Spleen (tissue), 7 donors: ENCODE measurements around the gene MFAP2.

ENCODE experiments used
- CTCF ChIP-seq, 11 experiments: fragments of 200-600 bp in 7 of 11; fragments of 450-650 bp in 4 of 11; sonication (generic) in 4 of 11; IDR thresholded peaks in 8 of 11; conservative IDR thresholded peaks in 3 of 11; 1 replicate in 7 of 11; 2 replicates in 4 of 11; pipeline versions ENCODE4 v1.4.0 to v1.8.0; 2016 to 2021; ENCODE audit warnings: antibody characterized with exemption in 11 of 11, inconsistent platforms in 4 of 11, mild to moderate bottlenecking in 1 of 11
- POLR2A ChIP-seq, 3 donors: fragments of 450-650 bp; IDR thresholded peaks; one replicate each; pipeline ENCODE4 v1.5.1; 2017; ENCODE audit warnings: antibody characterized with exemption in 3 of 3, mild to moderate bottlenecking in 1 of 3
- POLR2AphosphoS5 ChIP-seq, 3 donors: sonication (generic); formaldehyde crosslinking; IDR thresholded peaks; one replicate each; pipeline ENCODE4 v1.5.1; 2017; ENCODE audit warnings: antibody characterized with exemption in 3 of 3
- donor health status: DM: no; HTN: no; CAD: no; lungs with moderate emphysema.
- donor health status: DM: no; HTN: no; CAD: no.
- donor health status: DM: no; HTN: no; CAD: no.

- TF ChIP-seq CTCF (IDR thresholded peaks at IDR 0.05 in 8 of 11, conservative IDR thresholded peaks at IDR 0.05 in 3 of 11) = no peak
- TF ChIP-seq POLR2A (IDR thresholded peaks at IDR 0.05) = no peak
- no peak for TF ChIP-seq POLR2AphosphoS5 (IDR thresholded peaks at IDR 0.05)
Measured at GRCh38 chr1:16978567-16979474, 1.6 kb downstream of the MFAP2 start.
